Body of pancreas (tissue), 4 donors: ENCODE measurements around the gene SUGCT. TPM values are rescaled to one million over a fixed set of nuclear protein-coding genes. Genes with fewer than 3 reads are reported as not detected.

Source experiments
- ATAC-seq: fragments of 150-250 bp; one replicate; pipeline ENCODE4 v1.9.1; 2016
- DNase-seq, 4 donors: peaks; one replicate each; pipeline ENCODE4 v3.0.0-alpha.2; 2019
- H3K27ac ChIP-seq, 4 donors: fragments of 200-600 bp; sonication (generic); 1 replicate in 3 of 4; 2 replicates in 1 of 4; pipeline versions ENCODE4 v1.5.1 to v1.6.1; 2016 to 2019; ENCODE audit warnings: mild to moderate bottlenecking in 1 of 4, mixed read lengths in 1 of 4, moderate library complexity in 1 of 4
- H3K27me3 ChIP-seq, 2 donors: fragments of 200-600 bp; sonication (generic); one replicate each; pipeline ENCODE4 v1.6.0; 2016; ENCODE audit warnings: mild to moderate bottlenecking in 1 of 2
- H3K36me3 ChIP-seq, 2 donors: fragments of 200-600 bp; sonication (generic); replicated peaks in 1 of 2; 2 replicates each; pipeline ENCODE4 v1.5.1; 2016; ENCODE audit warnings: low read depth in 2 of 2; ENCODE audit not compliant: insufficient read depth in 1 of 2
- H3K4me1 ChIP-seq: fragments of 200-600 bp; sonication (generic); one replicate; pipeline ENCODE4 v1.6.0; 2016
- H3K4me3 ChIP-seq, 2 donors: fragments of 200-600 bp; sonication (generic); 1 replicate in 1 of 2; 2 replicates in 1 of 2; pipeline ENCODE4 v1.5.1; 2016 to 2019
- H3K9me3 ChIP-seq, 3 donors: fragments of 200-600 bp; sonication (generic); 1 replicate in 2 of 3; 2 replicates in 1 of 3; pipeline ENCODE4 v1.5.1; 2016
- CTCF ChIP-seq, 7 experiments: fragments of 450-650 bp in 4 of 7; fragments of 200-600 bp in 3 of 7; sonication (generic) in 3 of 7; IDR thresholded peaks; one replicate each; pipeline ENCODE4 v1.5.1; 2016 to 2019; ENCODE audit warnings: antibody characterized with exemption in 7 of 7
- POLR2A ChIP-seq, 3 donors: fragments of 450-650 bp; IDR thresholded peaks; one replicate each; pipeline ENCODE4 v1.6.1; 2016; ENCODE audit warnings: antibody characterized with exemption in 3 of 3, mild to moderate bottlenecking in 2 of 3
- WGBS, 2 donors: methylation state at CpG; one replicate each; pipeline ENCODE4 v1.1.5; 2017; 5-methylcytosine and 5-hydroxymethylcytosine counted together
- intact Hi-C: fragments of 100-400 bp; cut with DNase I; formaldehyde crosslinking; loops from one replicate; pipeline ENCODE4 v1.15.1; 2023
- total RNA-seq, 2 donors: library from RNA; depleted of rRNA; stranded (reverse); fragments of >200 nt; gene quantifications; one replicate each; pipeline ENCODE4 v1.1.0, GENCODE V29; 2016

SUGCT gene
- total RNA-seq, 2 donors from 2014 or later = 0.78 to 1.3 TPM

DNA sequence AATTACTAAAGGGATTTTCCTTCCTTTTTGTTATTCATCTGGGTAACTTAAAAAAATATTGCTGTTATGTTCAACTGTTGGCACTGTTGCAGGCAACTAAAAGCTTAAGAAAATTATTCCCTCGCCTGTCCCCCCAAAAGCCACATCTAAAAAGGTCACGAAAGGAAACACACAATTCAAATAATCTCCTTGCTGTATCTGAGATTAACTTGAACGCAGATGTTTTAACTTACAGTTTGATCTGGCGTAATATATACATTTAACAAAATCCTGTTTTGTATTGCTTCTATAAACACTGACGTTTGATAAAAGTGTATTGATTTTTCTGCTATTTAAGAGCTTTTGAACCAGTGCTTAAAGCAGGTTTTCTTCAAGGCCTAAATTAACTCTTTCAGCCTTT is 432.1 kb downstream of the SUGCT start:
- WGBS, 2 donors = 48 to 56% methylated on average over 5 of the region's 5 CpGs

GRCh38 chr7:40569326-40569725 is 434.5 kb downstream of the SUGCT start:
- Histone ChIP-seq H3K4me1 (no peaks in the 10 kb centered on the region), H3K9me3 (no peaks in the 10 kb centered on the region), H3K27ac (no peak overlapping the region), H3K4me3 (no peak overlapping the region), H3K36me3 (no peaks in the 10 kb centered on the region), H3K27me3 (no peaks in the 10 kb centered on the region)
- WGBS, 2 donors = 83 to 88% methylated on average over 3 of the region's 3 CpGs
- no peak for DNase-seq
- intact Hi-C loops = no loop called here
- no peak for ATAC-seq
- TF ChIP-seq CTCF (IDR thresholded peaks at IDR 0.05) (no peak), POLR2A (IDR thresholded peaks at IDR 0.05) (no peak)

More for the DNA sequence above, 432.1 kb downstream of the SUGCT start:
- ATAC-seq (no peak), DNase-seq (no peak)
- Histone ChIP-seq H3K4me3 (no peak overlapping the region), H3K4me1 (no peaks in the 10 kb centered on the region), H3K36me3 (no peaks in the 10 kb centered on the region), H3K27me3 (no peaks in the 10 kb centered on the region), H3K9me3 (no peaks in the 10 kb centered on the region), H3K27ac (no peak overlapping the region)
- intact Hi-C loops = no loop called here
- TF ChIP-seq CTCF (IDR thresholded peaks at IDR 0.05) (no peak), POLR2A (IDR thresholded peaks at IDR 0.05) (no peak)

GRCh38 chr7:40570223-40570622 is 435.4 kb downstream of the SUGCT start:
- H3K27ac ChIP-seq = no peak overlapping the region
- intact Hi-C loops = no loop called here
- no peaks in the 10 kb centered on the region for H3K9me3 ChIP-seq
- DNase-seq = no peak
- 30 to 46% methylated on average over 1 of the region's 1 CpG for WGBS, 2 donors
- no peak overlapping the region for H3K4me3 ChIP-seq
- H3K4me1 ChIP-seq = no peaks in the 10 kb centered on the region
- H3K27me3 ChIP-seq = no peaks in the 10 kb centered on the region
- no peaks in the 10 kb centered on the region for H3K36me3 ChIP-seq
- no peak for TF ChIP-seq POLR2A (IDR thresholded peaks at IDR 0.05)
- no peak for TF ChIP-seq CTCF (IDR thresholded peaks at IDR 0.05)
- ATAC-seq = no peak

- intact Hi-C loops = no loop called here
- H3K36me3 ChIP-seq = no peaks in the 10 kb centered on the region
- no peak overlapping the region for H3K27ac ChIP-seq
- no peaks in the 10 kb centered on the region for H3K27me3 ChIP-seq
- TF ChIP-seq CTCF (IDR thresholded peaks at IDR 0.05) = no peak
- no peak for TF ChIP-seq POLR2A (IDR thresholded peaks at IDR 0.05)
- H3K4me1 ChIP-seq = no peaks in the 10 kb centered on the region
- no peak for ATAC-seq
- no peak for DNase-seq
- 76 to 83% methylated on average over 5 of the region's 5 CpGs for WGBS, 2 donors
- no peaks in the 10 kb centered on the region for H3K9me3 ChIP-seq
- no peak overlapping the region for H3K4me3 ChIP-seq
Measured at GRCh38 chr7:40571796-40572195, 437.0 kb downstream of the SUGCT start.

DNA sequence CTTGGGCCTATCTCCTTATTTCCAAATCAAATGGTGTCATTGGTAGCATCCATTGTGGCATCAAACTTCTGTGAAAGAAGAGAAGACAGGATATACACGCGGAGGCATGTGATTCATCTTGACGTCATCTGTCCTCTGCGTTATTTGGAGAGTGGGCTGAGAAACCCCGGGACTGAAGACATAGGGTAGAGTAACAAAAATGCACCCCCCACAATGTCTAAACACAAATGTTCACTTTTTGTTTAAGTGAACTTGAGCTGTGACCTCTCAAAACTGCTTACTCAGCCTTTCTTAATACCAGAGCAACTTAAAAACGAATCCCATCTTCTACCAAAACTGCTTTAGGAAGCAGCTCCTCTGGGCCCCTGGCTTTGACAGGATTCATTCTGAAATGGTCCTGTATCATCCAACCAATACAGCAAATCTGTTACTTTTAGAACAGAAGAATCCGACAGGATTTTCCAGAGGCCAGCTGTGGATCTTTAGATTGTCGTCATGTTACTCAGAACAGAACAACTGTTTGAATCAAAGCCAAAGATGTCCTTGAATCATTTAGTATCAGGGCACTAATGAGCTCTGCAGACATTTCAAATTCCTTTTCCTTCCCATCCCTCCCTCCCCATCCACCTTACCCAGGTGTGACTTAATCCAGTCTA is 438.1 kb downstream of the SUGCT start:
- no peaks in the 10 kb centered on the region for H3K9me3 ChIP-seq
- no peaks in the 10 kb centered on the region for H3K27me3 ChIP-seq
- no peak overlapping the region for H3K4me3 ChIP-seq
- no peaks in the 10 kb centered on the region for H3K36me3 ChIP-seq
- no peaks in the 10 kb centered on the region for H3K4me1 ChIP-seq
- TF ChIP-seq POLR2A (IDR thresholded peaks at IDR 0.05) (no peak), CTCF (IDR thresholded peaks at IDR 0.05) (no peak)
- 82 to 84% methylated on average over 8 of the region's 8 CpGs for WGBS, 2 donors
- ATAC-seq (no peak), DNase-seq (no peak)
- intact Hi-C loops = no loop called here
- H3K27ac ChIP-seq = no peak overlapping the region
